ENCODE measurements around the gene GYS2. TPM values are rescaled to one million over a fixed set of nuclear protein-coding genes. Genes with fewer than 3 reads are reported as not detected.

The GYS2 gene
- total and polyA plus RNA-seq, 2 of the 4 experiments (the other 2 are of a cell fraction), result not detected

DNA sequence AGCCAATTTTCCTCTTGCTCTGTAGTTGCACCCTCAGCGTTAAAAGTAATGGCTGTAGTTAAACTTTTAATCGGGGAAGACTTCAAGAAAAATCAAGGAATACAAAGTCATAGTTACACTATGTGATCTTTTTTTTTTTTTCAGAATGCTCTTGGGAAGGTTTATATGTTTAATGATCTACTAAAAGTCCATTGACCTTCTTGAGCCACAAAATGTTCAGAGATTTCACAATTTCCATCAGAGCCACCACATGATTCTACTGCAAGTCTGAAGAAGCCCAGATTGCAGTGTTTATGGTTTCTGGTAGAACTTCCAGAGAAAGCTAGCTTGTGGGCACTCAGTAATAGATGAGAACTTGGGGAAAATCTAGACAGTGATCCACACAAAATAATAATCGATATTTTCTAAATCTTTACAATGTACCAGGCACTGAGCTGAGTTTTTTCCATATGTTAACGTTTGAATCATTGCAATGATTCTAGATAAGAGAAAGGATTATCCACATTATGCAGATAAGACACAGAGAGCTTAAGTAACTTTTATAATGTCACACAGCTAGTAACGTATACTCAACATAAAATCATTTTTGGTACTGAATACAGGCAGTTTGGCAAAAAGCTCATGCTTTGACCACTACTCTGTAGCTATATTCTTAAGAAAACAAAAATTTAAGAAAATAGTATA, 38.3 kb downstream of the GYS2 start:
- no peak overlapping the region for H3K14ac ChIP-seq (replicated peaks; ENCODE audit: low read depth, low read length)
- H2BK20ac ChIP-seq (ENCODE audit: low read depth, low read length), result no peak overlapping the region
- no peaks in the 10 kb centered on the region for H3K4me1 ChIP-seq (ENCODE audit: control insufficient read depth, insufficient read depth, low read length)
- DNase-seq (no peak), ATAC-seq (ENCODE audit: low read depth) (no peak)
- H3K27me3 ChIP-seq (ENCODE audit: control insufficient read depth, insufficient read depth, low read length), result no peaks in the 10 kb centered on the region
- no peaks in the 10 kb centered on the region for H3K9me3 ChIP-seq (ENCODE audit: control insufficient read depth, insufficient read depth, low read length)
- no peak overlapping the region for H3K9ac ChIP-seq (ENCODE audit: low read depth, low read length)
- H2AFZ ChIP-seq (replicated peaks; ENCODE audit: low read length, poor library complexity), result no peak overlapping the region
- TF ChIP-seq MAZ (IDR thresholded peaks at IDR 0.05; ENCODE audit: borderline replicate concordance, low read depth, low read length) (no peak), FOS (IDR thresholded peaks at IDR 0.05; ENCODE audit: low read depth, low read length) (no peak), RAD21 (IDR thresholded peaks at IDR 0.05; ENCODE audit: low read length) (no peak), NFE2L2 (IDR thresholded peaks at IDR 0.05; ENCODE audit: low read depth, low read length) (no peak), RFX5 (IDR thresholded peaks at IDR 0.05; ENCODE audit: low read depth, low read length) (no peak), CHD1 (IDR thresholded peaks at IDR 0.05; ENCODE audit: low read depth, low read length) (no peak)
- in situ Hi-C loops (cut with MboI; ENCODE audit: low sequenced_read_pairs), result no loop called here
- H2BK5ac ChIP-seq (ENCODE audit: low read depth, low read length, poor library complexity, severe bottlenecking), result no peak overlapping the region
- no peak overlapping the region for H2BK120ac ChIP-seq (ENCODE audit: low read depth, low read length)
- dilution Hi-C loops (cut with HindIII; ENCODE audit: low sequenced_read_pairs, unreplicated experiment), result no loop called here
- no peak overlapping the region for H3K4me3 ChIP-seq (ENCODE audit: insufficient read depth, low read depth, low read length)
- H2BK15ac ChIP-seq (ENCODE audit: low read depth, low read length), result no peak overlapping the region
- intact Hi-C loops (cut with micrococcal nuclease), result no loop called here
- no peaks in the 10 kb centered on the region for H3K36me3 ChIP-seq (ENCODE audit: control insufficient read depth, insufficient read depth, low read length)
- no peak overlapping the region for H3K56ac ChIP-seq (ENCODE audit: extremely low read depth, insufficient read depth, low read length)
- no peak overlapping the region for H4K91ac ChIP-seq (ENCODE audit: insufficient read depth, low read depth, low read length)
- no CpG with 5 or more reads among the region's 5 CpGs for WGBS, 2 experiments (ENCODE audit: extremely low coverage in 2 of 2, insufficient read length in 1 of 2)
- no peaks in the 10 kb centered on the region for H3K79me1 ChIP-seq (ENCODE audit: low read depth in 1 of 2, low read length in 2 of 2)
- ChIA-PET POLR2A (ENCODE audit: unreplicated experiment) (no interaction called here), CTCF (no interaction called here)
- H3K9me1 ChIP-seq (ENCODE audit: insufficient read depth, low read length), result no peaks in the 10 kb centered on the region
- H2AK5ac ChIP-seq (ENCODE audit: low read depth, low read length), result no peak overlapping the region
- H4K5ac ChIP-seq (ENCODE audit: low read depth, low read length), result no peak overlapping the region
- no peak overlapping the region for H3K18ac ChIP-seq (ENCODE audit: low read depth, low read length)
- no TSS peak for BruUV-seq (replicated peaks)
- no peaks in the 10 kb centered on the region for H4K20me1 ChIP-seq (ENCODE audit: insufficient read depth, low read length)
- no peak overlapping the region for H3K27ac ChIP-seq (ENCODE audit: insufficient read depth, low read length)
- H2AK9ac ChIP-seq (replicated peaks; ENCODE audit: low read depth, low read length, poor library complexity), result no peak overlapping the region
- no peak overlapping the region for H3K4me2 ChIP-seq (ENCODE audit: low read depth, low read length)
- no peak overlapping the region for H3K23ac ChIP-seq (ENCODE audit: low read depth, low read length)
- H4K8ac ChIP-seq (ENCODE audit: low read depth in 2 of 2, low read length in 2 of 2), result no peak overlapping the region
- H3K4ac ChIP-seq (ENCODE audit: low read depth, low read length), result no peak overlapping the region

Data from IMR-90 (cell line).